Measurements from ENCODE around the gene PAF1.

Gene PAF1

GRCh38 chr19:39390751-39391437, at the start of gene PAF1, which contains the start of gene MED29:
Gene PAF1, minus strand, starts transcription at chr19:39391106. Its CDS starts 242 bp downstream, at chr19:39390864.
Gene MED29, plus strand, starts transcription at chr19:39391378. Its CDS starts 45 bp downstream, at chr19:39391423.
- peak; percentile 99 for DNase-seq

GRCh38 chr19:39438270-39438934, 47.5 kb upstream of the PAF1 start:
- DNase-seq = no peak

GRCh38 chr19:39436350-39436716, 45.4 kb upstream of the PAF1 start:
- DNase-seq = no peak

- peak; percentile 98 for DNase-seq
These were observed 44.8 kb upstream of the PAF1 start, which contains the start of gene RPS16 for GRCh38 chr19:39435499-39436349. Gene RPS16, minus strand, starts transcription at chr19:39435949. Its CDS starts 54 bp downstream, at chr19:39435895.

- no peak for DNase-seq
These were observed 43.5 kb upstream of the PAF1 start for GRCh38 chr19:39434123-39435076.

GRCh38 chr19:39433480-39434079, 42.7 kb upstream of the PAF1 start:
- DNase-seq = no peak

GRCh38 chr19:39432677-39433025, 41.7 kb upstream of the PAF1 start:
- no peak for DNase-seq

- no peak for DNase-seq
These were observed 40.0 kb upstream of the PAF1 start for GRCh38 chr19:39430675-39431593.

- no peak for DNase-seq
These were observed 37.6 kb upstream of the PAF1 start for GRCh38 chr19:39428283-39429112.

- no peak for DNase-seq
These were observed 36.8 kb upstream of the PAF1 start for GRCh38 chr19:39427707-39428106.

GRCh38 chr19:39426170-39426569, 35.3 kb upstream of the PAF1 start:
- DNase-seq = no peak

GRCh38 chr19:39425744-39426143, 34.8 kb upstream of the PAF1 start:
- DNase-seq = no peak

- no peak for DNase-seq
These were observed 34.0 kb upstream of the PAF1 start for GRCh38 chr19:39424934-39425333.

GRCh38 chr19:39423258-39424086, 32.6 kb upstream of the PAF1 start:
- no peak for DNase-seq

- DNase-seq = no peak
These were observed 31.1 kb upstream of the PAF1 start for GRCh38 chr19:39422020-39422419.

GRCh38 chr19:39420769-39421168, 29.9 kb upstream of the PAF1 start:
- DNase-seq = no peak

- DNase-seq = no peak
These were observed 28.1 kb upstream of the PAF1 start for GRCh38 chr19:39419003-39419402.

- no peak for DNase-seq
These were observed 26.7 kb upstream of the PAF1 start for GRCh38 chr19:39417463-39418181.
